K562 (cell line): ENCODE results near the gene CBX3. TPM values are rescaled to one million over a fixed set of nuclear protein-coding genes. Genes with fewer than 3 reads are reported as not detected.
A peak's percentile ranks its signal among the peaks of the same experiment; 100 is the strongest.

ENCODE experiments used
- BCOR ChIP-seq: fragments of 450-650 bp; IDR thresholded peaks from 2 replicates; pipeline ENCODE4 v1.6.1; 2016
- FOXP4 ChIP-seq: sonication (generic); formaldehyde crosslinking; IDR thresholded peaks from 2 replicates; pipeline ENCODE4 v1.8.0; 2022; ENCODE audit warnings: mild to moderate bottlenecking, missing genetic modification reagents, borderline replicate concordance
- FUS ChIP-seq: fragments of 200-400 bp; formaldehyde crosslinking; optimal IDR thresholded peaks from 2 replicates; pipeline ENCODE3; 2017; ENCODE audit warnings: low read depth, low read length
- ILK ChIP-seq: fragments of 450-650 bp; IDR thresholded peaks from 2 replicates; pipeline ENCODE4 v1.6.1; 2016; ENCODE audit warnings: missing genetic modification characterization, low read depth, mild to moderate bottlenecking, missing compliant biosample characterization, moderate library complexity, borderline replicate concordance
- NFRKB ChIP-seq: fragments of 450-650 bp; IDR thresholded peaks from 2 replicates; pipeline ENCODE4 v1.6.1; 2016; ENCODE audit warnings: low read depth
- RBFOX2 ChIP-seq: fragments of 200-400 bp; formaldehyde crosslinking; IDR thresholded peaks from 2 replicates; pipeline ENCODE4 v1.6.1; 2017; ENCODE audit warnings: low read depth, mild to moderate bottlenecking, low read length, moderate library complexity
- polyA plus RNA-seq, 8 experiments: library from polyadenylated mRNA; depleted of rRNA in 4 of 8; stranded (reverse) in 5 of 8; unstranded in 3 of 8; fragments of >200 nt; fragmentation: Nextera tagmentation in 2 of 8; fragmentation: Illumina TruSeq in 1 of 8; extraction: Ambion mirVana in 2 of 8; extraction: Trizol in 1 of 8; gene quantifications; 2 replicates each; pipeline versions ENCODE4 v1.2.1 to v1.2.3, GENCODE V29; 2011 to 2014; ENCODE audit warnings: inconsistent platforms in 1 of 8, missing spikeins in 1 of 8
- total RNA-seq, 7 experiments: library from RNA; depleted of rRNA in 6 of 7; stranded (reverse); fragments of >200 nt in 6 of 7; fragmentation: Illumina TruSeq in 2 of 7; extraction: Trizol in 2 of 7; gene quantifications; 2 replicates each; pipeline versions ENCODE4 v1.2.1 to v1.2.3, GENCODE V29; 2011 to 2021; ENCODE audit warnings: low replicate concordance in 1 of 7
- TF ChIP-seq, protein P1 (sequence below): fragments of 250-450 bp; sonication (Bioruptor Pico); IDR thresholded peaks from 2 replicates; pipeline ENCODE4 v1.5.0; 2021; ENCODE audit warnings: mild to moderate bottlenecking, borderline replicate concordance
- TF ChIP-seq, protein P2 (sequence below): IDR thresholded peaks from 2 replicates; pipeline ENCODE4 v1.6.1; 2011; ENCODE audit warnings: borderline replicate concordance, low read depth, mild to moderate bottlenecking, moderate library complexity, low read length; ENCODE audit not compliant: insufficient read depth, poor library complexity, severe bottlenecking
- TF ChIP-seq, protein P3 (sequence below): fragments of 250-450 bp; sonication (Bioruptor Pico); IDR thresholded peaks from 2 replicates; pipeline ENCODE4 v1.4.0; 2020
- TF ChIP-seq, protein P4 (sequence below): fragments of 250-450 bp; sonication (Bioruptor Pico); IDR thresholded peaks from 2 replicates; pipeline ENCODE4 v1.4.0; 2020; ENCODE audit warnings: mild to moderate bottlenecking

Gene CBX3
- total and polyA plus RNA-seq, 9 of the 15 experiments (the other 6 are each of a cell fraction or from before 2014, with no cell fraction given) = 198 to 413 (median 328) TPM

DNA sequence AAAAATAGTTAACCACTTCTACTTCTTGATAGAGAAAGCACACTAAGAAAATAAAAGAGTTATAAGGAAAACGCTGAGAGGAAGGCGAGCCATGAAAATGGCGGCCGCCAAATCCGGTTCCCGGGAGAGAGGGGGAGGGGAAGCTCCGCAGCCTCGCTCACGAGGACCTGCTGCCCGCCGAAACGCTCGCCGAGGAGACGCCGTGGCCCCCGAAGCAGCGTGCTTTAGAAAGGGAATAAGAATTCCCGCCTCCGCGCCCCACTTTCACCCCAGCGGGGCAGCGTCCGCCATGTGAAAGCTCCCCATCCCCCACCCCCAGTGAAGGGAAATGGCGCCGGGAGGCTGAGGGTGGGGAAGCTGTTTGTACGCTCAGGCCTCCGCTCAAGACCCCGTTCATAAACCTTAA lies 1.5 kb upstream of the CBX3 start (continued):
- TF ChIP-seq, protein P1, sequence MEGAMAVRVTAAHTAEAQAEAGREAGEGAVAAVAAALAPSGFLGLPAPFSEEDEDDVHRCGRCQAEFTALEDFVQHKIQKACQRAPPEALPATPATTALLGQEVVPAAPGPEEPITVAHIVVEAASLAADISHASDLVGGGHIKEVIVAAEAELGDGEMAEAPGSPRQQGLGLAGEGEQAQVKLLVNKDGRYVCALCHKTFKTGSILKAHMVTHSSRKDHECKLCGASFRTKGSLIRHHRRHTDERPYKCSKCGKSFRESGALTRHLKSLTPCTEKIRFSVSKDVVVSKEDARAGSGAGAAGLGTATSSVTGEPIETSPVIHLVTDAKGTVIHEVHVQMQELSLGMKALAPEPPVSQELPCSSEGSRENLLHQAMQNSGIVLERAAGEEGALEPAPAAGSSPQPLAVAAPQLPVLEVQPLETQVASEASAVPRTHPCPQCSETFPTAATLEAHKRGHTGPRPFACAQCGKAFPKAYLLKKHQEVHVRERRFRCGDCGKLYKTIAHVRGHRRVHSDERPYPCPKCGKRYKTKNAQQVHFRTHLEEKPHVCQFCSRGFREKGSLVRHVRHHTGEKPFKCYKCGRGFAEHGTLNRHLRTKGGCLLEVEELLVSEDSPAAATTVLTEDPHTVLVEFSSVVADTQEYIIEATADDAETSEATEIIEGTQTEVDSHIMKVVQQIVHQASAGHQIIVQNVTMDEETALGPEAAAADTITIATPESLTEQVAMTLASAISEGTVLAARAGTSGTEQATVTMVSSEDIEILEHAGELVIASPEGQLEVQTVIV (CRISPR knock-in tag) = peak; percentile 57; the same call in 1 of the 2 replicates
- TF ChIP-seq FOXP4 (no peak), RBFOX2 (peak; percentile 95), NFRKB (peak; percentile 99; the same call in 1 of the 2 replicates), FUS (peak; percentile 54), BCOR (no peak), ILK (tag) (no peak)
- TF ChIP-seq, protein P2, sequence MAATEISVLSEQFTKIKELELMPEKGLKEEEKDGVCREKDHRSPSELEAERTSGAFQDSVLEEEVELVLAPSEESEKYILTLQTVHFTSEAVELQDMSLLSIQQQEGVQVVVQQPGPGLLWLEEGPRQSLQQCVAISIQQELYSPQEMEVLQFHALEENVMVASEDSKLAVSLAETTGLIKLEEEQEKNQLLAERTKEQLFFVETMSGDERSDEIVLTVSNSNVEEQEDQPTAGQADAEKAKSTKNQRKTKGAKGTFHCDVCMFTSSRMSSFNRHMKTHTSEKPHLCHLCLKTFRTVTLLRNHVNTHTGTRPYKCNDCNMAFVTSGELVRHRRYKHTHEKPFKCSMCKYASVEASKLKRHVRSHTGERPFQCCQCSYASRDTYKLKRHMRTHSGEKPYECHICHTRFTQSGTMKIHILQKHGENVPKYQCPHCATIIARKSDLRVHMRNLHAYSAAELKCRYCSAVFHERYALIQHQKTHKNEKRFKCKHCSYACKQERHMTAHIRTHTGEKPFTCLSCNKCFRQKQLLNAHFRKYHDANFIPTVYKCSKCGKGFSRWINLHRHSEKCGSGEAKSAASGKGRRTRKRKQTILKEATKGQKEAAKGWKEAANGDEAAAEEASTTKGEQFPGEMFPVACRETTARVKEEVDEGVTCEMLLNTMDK = no peak
- TF ChIP-seq, protein P3, sequence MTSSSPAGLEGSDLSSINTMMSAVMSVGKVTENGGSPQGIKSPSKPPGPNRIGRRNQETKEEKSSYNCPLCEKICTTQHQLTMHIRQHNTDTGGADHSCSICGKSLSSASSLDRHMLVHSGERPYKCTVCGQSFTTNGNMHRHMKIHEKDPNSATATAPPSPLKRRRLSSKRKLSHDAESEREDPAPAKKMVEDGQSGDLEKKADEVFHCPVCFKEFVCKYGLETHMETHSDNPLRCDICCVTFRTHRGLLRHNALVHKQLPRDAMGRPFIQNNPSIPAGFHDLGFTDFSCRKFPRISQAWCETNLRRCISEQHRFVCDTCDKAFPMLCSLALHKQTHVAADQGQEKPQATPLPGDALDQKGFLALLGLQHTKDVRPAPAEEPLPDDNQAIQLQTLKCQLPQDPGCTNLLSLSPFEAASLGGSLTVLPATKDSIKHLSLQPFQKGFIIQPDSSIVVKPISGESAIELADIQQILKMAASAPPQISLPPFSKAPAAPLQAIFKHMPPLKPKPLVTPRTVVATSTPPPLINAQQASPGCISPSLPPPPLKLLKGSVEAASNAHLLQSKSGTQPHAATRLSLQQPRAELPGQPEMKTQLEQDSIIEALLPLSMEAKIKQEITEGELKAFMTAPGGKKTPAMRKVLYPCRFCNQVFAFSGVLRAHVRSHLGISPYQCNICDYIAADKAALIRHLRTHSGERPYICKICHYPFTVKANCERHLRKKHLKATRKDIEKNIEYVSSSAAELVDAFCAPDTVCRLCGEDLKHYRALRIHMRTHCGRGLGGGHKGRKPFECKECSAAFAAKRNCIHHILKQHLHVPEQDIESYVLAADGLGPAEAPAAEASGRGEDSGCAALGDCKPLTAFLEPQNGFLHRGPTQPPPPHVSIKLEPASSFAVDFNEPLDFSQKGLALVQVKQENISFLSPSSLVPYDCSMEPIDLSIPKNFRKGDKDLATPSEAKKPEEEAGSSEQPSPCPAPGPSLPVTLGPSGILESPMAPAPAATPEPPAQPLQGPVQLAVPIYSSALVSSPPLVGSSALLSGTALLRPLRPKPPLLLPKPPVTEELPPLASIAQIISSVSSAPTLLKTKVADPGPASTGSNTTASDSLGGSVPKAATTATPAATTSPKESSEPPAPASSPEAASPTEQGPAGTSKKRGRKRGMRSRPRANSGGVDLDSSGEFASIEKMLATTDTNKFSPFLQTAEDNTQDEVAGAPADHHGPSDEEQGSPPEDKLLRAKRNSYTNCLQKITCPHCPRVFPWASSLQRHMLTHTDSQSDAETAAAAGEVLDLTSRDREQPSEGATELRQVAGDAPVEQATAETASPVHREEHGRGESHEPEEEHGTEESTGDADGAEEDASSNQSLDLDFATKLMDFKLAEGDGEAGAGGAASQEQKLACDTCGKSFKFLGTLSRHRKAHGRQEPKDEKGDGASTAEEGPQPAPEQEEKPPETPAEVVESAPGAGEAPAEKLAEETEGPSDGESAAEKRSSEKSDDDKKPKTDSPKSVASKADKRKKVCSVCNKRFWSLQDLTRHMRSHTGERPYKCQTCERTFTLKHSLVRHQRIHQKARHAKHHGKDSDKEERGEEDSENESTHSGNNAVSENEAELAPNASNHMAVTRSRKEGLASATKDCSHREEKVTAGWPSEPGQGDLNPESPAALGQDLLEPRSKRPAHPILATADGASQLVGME (CRISPR knock-in tag) = no peak; the same call in 1 of the 2 replicates
- TF ChIP-seq, protein P4, sequence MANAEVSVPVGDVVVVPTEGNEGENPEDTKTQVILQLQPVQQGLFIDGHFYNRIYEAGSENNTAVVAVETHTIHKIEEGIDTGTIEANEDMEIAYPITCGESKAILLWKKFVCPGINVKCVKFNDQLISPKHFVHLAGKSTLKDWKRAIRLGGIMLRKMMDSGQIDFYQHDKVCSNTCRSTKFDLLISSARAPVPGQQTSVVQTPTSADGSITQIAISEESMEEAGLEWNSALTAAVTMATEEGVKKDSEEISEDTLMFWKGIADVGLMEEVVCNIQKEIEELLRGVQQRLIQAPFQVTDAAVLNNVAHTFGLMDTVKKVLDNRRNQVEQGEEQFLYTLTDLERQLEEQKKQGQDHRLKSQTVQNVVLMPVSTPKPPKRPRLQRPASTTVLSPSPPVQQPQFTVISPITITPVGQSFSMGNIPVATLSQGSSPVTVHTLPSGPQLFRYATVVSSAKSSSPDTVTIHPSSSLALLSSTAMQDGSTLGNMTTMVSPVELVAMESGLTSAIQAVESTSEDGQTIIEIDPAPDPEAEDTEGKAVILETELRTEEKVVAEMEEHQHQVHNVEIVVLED = no peak
